WTC11 (cell line): ENCODE results near the gene NMT2. TPM values are rescaled to one million over a fixed set of nuclear protein-coding genes. Genes with fewer than 3 reads are reported as not detected.

Source experiments
- ATAC-seq: fragments of 200-7000 bp; cut with Tn5 transposase; 2 replicates; pipeline ENCODE4 v1.10.0; 2021; ENCODE audit warnings: mild to moderate bottlenecking, moderate library complexity
- CTCF ChIA-PET: fragments of 300-600 bp; sonication (Branson Sonifier 250); formaldehyde crosslinking; loops from one replicate; lab custom pipeline; 2021; ENCODE audit warnings: antibody characterized with exemption; lab: Charles Lee
- POLR2A ChIA-PET: fragments of 350-600 bp; sonication (Branson Sonifier 250); formaldehyde crosslinking; loops from one replicate; lab custom pipeline; 2021; ENCODE audit warnings: antibody characterized with exemption; lab: Charles Lee
- DNase-seq: peaks from one replicate; pipeline ENCODE4 v3.0.0; 2021; ENCODE audit warnings: low spot score
- H3K27ac Mint-ChIP-seq: 2 replicates; pipeline ENCODE4 v1.8.0; 2021; ENCODE audit warnings: mixed read lengths
- H3K27me3 Mint-ChIP-seq: 2 replicates; pipeline ENCODE4 v1.8.0; 2021; ENCODE audit warnings: low read depth, mild to moderate bottlenecking, moderate library complexity, mixed read lengths
- H3K36me3 Mint-ChIP-seq: 2 replicates; pipeline ENCODE4 v1.8.0; 2021; ENCODE audit warnings: mixed read lengths
- H3K4me1 Mint-ChIP-seq: 2 replicates; pipeline ENCODE4 v1.8.0; 2022; ENCODE audit warnings: mixed read lengths
- H3K4me3 Mint-ChIP-seq: 2 replicates; pipeline ENCODE4 v1.8.0; 2021; ENCODE audit warnings: mild to moderate bottlenecking, moderate library complexity, mixed read lengths
- H3K9me3 Mint-ChIP-seq: 2 replicates; pipeline ENCODE4 v1.8.0; 2021; ENCODE audit warnings: mixed read lengths
- ATF3 ChIP-seq: sonication (generic); formaldehyde crosslinking; conservative IDR thresholded peaks from 2 replicates; pipeline ENCODE4 v1.8.1; 2022; ENCODE audit warnings: mild to moderate bottlenecking, missing genetic modification reagents
- CBFB ChIP-seq: sonication (generic); formaldehyde crosslinking; IDR thresholded peaks from 2 replicates; pipeline ENCODE4 v1.8.1; 2022; ENCODE audit warnings: mild to moderate bottlenecking, low read depth, missing genetic modification reagents
- ELF4 ChIP-seq: sonication (generic); formaldehyde crosslinking; IDR thresholded peaks from 2 replicates; pipeline ENCODE4 v1.8.1; 2022; ENCODE audit warnings: low read depth, mild to moderate bottlenecking, moderate library complexity, missing genetic modification reagents
- ETV6 ChIP-seq: sonication (generic); formaldehyde crosslinking; IDR thresholded peaks from 2 replicates; pipeline ENCODE4 v1.8.1; 2022; ENCODE audit warnings: mild to moderate bottlenecking, missing genetic modification reagents
- FOXJ3 ChIP-seq: sonication (generic); formaldehyde crosslinking; IDR thresholded peaks from 2 replicates; pipeline ENCODE4 v1.9.0; 2021; ENCODE audit warnings: missing genetic modification reagents, mild to moderate bottlenecking, borderline replicate concordance
- FOXP1 ChIP-seq: sonication (generic); formaldehyde crosslinking; IDR thresholded peaks from 2 replicates; pipeline ENCODE4 v1.8.0; 2022; ENCODE audit warnings: missing genetic modification reagents, mild to moderate bottlenecking, moderate library complexity, borderline replicate concordance
- MXD4 ChIP-seq: fragments of 250-450 bp; sonication (Bioruptor Pico); IDR thresholded peaks from 2 replicates; pipeline ENCODE4 v1.8.0; 2021; ENCODE audit warnings: mild to moderate bottlenecking, moderate library complexity, borderline replicate concordance
- NFATC4 ChIP-seq: fragments of 250-450 bp; sonication (Bioruptor Pico); IDR thresholded peaks from 2 replicates; pipeline ENCODE4 v1.9.0; 2021; ENCODE audit warnings: mild to moderate bottlenecking
- NFYB ChIP-seq: sonication (generic); formaldehyde crosslinking; conservative IDR thresholded peaks from 2 replicates; pipeline ENCODE4 v1.8.0; 2022; ENCODE audit warnings: low read depth, missing genetic modification reagents
- NR2C2 ChIP-seq: sonication (generic); formaldehyde crosslinking; IDR thresholded peaks from 2 replicates; pipeline ENCODE4 v1.8.0; 2022; ENCODE audit warnings: mild to moderate bottlenecking, missing genetic modification reagents
- OVOL2 ChIP-seq: fragments of 250-450 bp; sonication (Bioruptor Pico); IDR thresholded peaks from 2 replicates; pipeline ENCODE4 v1.9.0; 2021; ENCODE audit warnings: mild to moderate bottlenecking, borderline replicate concordance
- SMAD3 ChIP-seq: sonication (generic); formaldehyde crosslinking; IDR thresholded peaks from 2 replicates; pipeline ENCODE4 v1.8.0; 2022; ENCODE audit warnings: missing genetic modification reagents, mild to moderate bottlenecking, borderline replicate concordance
- SOX15 ChIP-seq: fragments of 250-450 bp; sonication (Bioruptor Pico); IDR thresholded peaks from 2 replicates; pipeline ENCODE4 v1.9.0; 2021; ENCODE audit warnings: mild to moderate bottlenecking
- ZNF396 ChIP-seq: fragments of 250-450 bp; sonication (Bioruptor Pico); IDR thresholded peaks from 2 replicates; pipeline ENCODE4 v1.8.0; 2021; ENCODE audit warnings: mild to moderate bottlenecking, moderate library complexity, borderline replicate concordance
- ZNF423 ChIP-seq: fragments of 250-450 bp; sonication (Bioruptor Pico); IDR thresholded peaks from 2 replicates; pipeline ENCODE4 v2.1.2; 2022; ENCODE audit warnings: mild to moderate bottlenecking, moderate library complexity
- total RNA-seq: library from RNA; stranded (reverse); gene quantifications from 3 replicates; pipeline ENCODE4 v1.2.3, GENCODE V29; 2021
- TF ChIP-seq, protein P1 (sequence below): sonication (generic); formaldehyde crosslinking; IDR thresholded peaks from 2 replicates; pipeline ENCODE4 v1.8.0; 2022; ENCODE audit warnings: mild to moderate bottlenecking, missing genetic modification reagents
- TF ChIP-seq, protein P2 (sequence below): sonication (generic); formaldehyde crosslinking; IDR thresholded peaks from 2 replicates; pipeline ENCODE4 v1.8.1; 2023; ENCODE audit warnings: mild to moderate bottlenecking, missing genetic modification reagents, borderline replicate concordance
- TF ChIP-seq, protein P3 (sequence below): sonication (generic); formaldehyde crosslinking; IDR thresholded peaks from 2 replicates; pipeline ENCODE4 v1.8.1; 2022; ENCODE audit warnings: missing genetic modification reagents, borderline replicate concordance
- TF ChIP-seq, protein P4 (sequence below): sonication (generic); formaldehyde crosslinking; IDR thresholded peaks from 2 replicates; pipeline ENCODE4 v1.8.1; 2022; ENCODE audit warnings: mild to moderate bottlenecking, missing genetic modification reagents, moderate library complexity, borderline replicate concordance
- TF ChIP-seq, protein P5 (sequence below): sonication (generic); formaldehyde crosslinking; IDR thresholded peaks from 2 replicates; pipeline ENCODE4 v1.8.1; 2023; ENCODE audit warnings: mild to moderate bottlenecking, moderate library complexity, missing genetic modification reagents
- TF ChIP-seq, protein P6 (sequence below): fragments of 250-450 bp; sonication (Bioruptor Pico); IDR thresholded peaks from 2 replicates; pipeline ENCODE4 v2.1.2; 2022; ENCODE audit warnings: mild to moderate bottlenecking, moderate library complexity

The NMT2 gene
- total RNA-seq, 1 experiment from 2014 or later: 11.7 TPM

GRCh38 chr10:15092855-15093408, 75.6 kb downstream of the NMT2 start (continued):
- TF ChIP-seq FOXJ3 (CRISPR knock-in tag): no peak
- TF ChIP-seq CBFB (CRISPR knock-in tag): no peak
- TF ChIP-seq NFYB (CRISPR knock-in tag): no peak
- TF ChIP-seq, protein P1, sequence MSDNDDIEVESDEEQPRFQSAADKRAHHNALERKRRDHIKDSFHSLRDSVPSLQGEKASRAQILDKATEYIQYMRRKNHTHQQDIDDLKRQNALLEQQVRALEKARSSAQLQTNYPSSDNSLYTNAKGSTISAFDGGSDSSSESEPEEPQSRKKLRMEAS (CRISPR knock-in tag): no peak
- TF ChIP-seq ATF3 (CRISPR knock-in tag): no peak
- TF ChIP-seq, protein P2, sequence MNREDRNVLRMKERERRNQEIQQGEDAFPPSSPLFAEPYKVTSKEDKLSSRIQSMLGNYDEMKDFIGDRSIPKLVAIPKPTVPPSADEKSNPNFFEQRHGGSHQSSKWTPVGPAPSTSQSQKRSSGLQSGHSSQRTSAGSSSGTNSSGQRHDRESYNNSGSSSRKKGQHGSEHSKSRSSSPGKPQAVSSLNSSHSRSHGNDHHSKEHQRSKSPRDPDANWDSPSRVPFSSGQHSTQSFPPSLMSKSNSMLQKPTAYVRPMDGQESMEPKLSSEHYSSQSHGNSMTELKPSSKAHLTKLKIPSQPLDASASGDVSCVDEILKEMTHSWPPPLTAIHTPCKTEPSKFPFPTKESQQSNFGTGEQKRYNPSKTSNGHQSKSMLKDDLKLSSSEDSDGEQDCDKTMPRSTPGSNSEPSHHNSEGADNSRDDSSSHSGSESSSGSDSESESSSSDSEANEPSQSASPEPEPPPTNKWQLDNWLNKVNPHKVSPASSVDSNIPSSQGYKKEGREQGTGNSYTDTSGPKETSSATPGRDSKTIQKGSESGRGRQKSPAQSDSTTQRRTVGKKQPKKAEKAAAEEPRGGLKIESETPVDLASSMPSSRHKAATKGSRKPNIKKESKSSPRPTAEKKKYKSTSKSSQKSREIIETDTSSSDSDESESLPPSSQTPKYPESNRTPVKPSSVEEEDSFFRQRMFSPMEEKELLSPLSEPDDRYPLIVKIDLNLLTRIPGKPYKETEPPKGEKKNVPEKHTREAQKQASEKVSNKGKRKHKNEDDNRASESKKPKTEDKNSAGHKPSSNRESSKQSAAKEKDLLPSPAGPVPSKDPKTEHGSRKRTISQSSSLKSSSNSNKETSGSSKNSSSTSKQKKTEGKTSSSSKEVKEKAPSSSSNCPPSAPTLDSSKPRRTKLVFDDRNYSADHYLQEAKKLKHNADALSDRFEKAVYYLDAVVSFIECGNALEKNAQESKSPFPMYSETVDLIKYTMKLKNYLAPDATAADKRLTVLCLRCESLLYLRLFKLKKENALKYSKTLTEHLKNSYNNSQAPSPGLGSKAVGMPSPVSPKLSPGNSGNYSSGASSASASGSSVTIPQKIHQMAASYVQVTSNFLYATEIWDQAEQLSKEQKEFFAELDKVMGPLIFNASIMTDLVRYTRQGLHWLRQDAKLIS (CRISPR knock-in tag): no peak
- no peak for TF ChIP-seq NR2C2
- no peak for TF ChIP-seq SMAD3 (CRISPR knock-in tag)
- TF ChIP-seq FOXP1: no peak

DNA sequence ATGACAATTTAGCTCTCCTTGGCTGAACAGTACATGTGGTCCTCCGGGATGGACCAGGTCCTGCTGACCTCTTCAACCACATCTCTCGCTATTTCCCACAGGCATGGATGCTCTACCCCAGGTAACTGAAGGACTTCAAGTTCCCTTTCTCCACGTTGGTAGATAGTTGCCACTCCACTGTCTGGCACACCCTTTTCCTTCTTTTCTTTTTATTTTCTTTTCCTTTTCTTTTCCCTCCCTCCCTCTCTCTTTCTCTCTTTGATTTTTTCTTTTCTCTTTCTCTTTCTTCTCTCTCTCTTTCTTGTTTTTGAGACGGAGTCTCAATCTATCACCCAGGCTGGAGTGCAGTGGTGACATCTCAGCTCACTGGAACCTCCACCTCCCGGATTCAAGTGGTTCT, 77.1 kb downstream of the NMT2 start:
- Mint-ChIP-seq H3K27ac (no peak overlapping the region), H3K4me1 (no peaks in the 10 kb centered on the region), H3K9me3 (no peaks in the 10 kb centered on the region), H3K4me3 (no peak overlapping the region), H3K27me3 (peaks cover 27% of the 10 kb centered on the region), H3K36me3 (no peaks in the 10 kb centered on the region)
- no peak for ATAC-seq
- ChIA-PET CTCF (no interaction called here), POLR2A (no interaction called here)
- DNase-seq: no peak
- TF ChIP-seq MXD4 (CRISPR knock-in tag): no peak
- TF ChIP-seq SMAD3 (CRISPR knock-in tag): no peak

DNA sequence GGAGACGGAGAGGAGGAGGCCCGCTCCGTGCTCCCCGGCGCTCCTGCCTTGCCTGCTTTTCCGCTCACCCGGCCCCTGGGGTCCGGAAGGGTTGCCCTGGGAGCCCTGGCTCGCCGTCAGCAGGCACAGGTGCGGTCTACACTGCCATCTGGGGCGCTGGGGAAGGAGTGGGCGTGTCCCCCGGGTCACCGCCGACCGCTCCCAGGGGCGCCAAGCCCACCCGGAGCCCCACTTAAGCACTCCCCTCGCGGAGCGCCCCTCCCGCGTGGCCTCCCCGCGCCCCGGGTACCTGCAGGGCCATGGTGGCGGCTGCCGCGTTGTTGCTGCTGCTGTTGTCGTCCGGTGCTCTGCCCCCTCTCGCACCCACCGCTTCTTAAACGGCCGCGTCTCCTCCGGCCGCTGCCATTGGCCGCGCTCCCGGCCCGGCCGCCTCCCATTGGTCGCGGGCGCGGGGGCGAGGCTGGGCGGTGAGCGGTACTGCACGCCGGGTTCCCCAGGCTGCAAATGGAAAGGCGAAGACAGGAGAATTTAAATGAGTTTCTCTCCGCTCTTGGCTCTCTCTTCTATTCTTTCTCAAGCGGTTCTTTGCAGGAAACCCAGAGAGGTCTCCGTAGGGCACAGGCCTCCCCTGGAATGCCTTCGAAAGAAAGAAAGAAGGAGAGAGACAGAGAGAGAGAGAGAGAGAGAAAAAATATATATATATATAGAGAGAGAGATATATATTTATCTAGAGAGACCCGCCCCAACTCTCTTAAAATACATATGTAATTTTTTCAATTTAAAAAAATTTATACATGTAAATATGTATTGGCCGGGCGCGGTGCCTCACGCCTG, 79.8 kb downstream of the NMT2 start, which contains the start of gene ACBD7:
TSS of gene ACBD7 (minus strand) at position 349 of the 834 bp plus-strand sequence. CDS start at position 301, 48 bp downstream.
- Mint-ChIP-seq H3K27ac (peak within 1 kb of the TSS; percentile 70; the same call in 1 of the 2 replicates), H3K4me1 (peaks cover 16% of the 10 kb centered on the region), H3K27me3 (peaks cover 24% of the 10 kb centered on the region), H3K36me3 (peaks cover 2% of the 10 kb centered on the region; the same call in 1 of the 2 replicates), H3K4me3 (peak within 1 kb of the TSS; percentile 61), H3K9me3 (no peaks in the 10 kb centered on the region)
- ChIA-PET CTCF (no interaction called here), POLR2A (no interaction called here)
- peak; percentile 89 for DNase-seq
- ATAC-seq: peak; percentile 96
- TF ChIP-seq SOX15 (CRISPR knock-in tag) (no peak), NFATC4 (CRISPR knock-in tag) (no peak), ELF4 (CRISPR knock-in tag) (0 out of 2 replicates have a peak, but pooled peaks have one; percentile 52), OVOL2 (CRISPR knock-in tag) (no peak), ETV6 (CRISPR knock-in tag) (peak; percentile 64; the same call in 1 of the 2 replicates), ZNF423 (CRISPR knock-in tag) (peak; percentile 51; the same call in 1 of the 2 replicates), ZNF396 (CRISPR knock-in tag) (no peak), NR2C2 (no peak), FOXP1 (peak; percentile 80)
- TF ChIP-seq, protein P3, sequence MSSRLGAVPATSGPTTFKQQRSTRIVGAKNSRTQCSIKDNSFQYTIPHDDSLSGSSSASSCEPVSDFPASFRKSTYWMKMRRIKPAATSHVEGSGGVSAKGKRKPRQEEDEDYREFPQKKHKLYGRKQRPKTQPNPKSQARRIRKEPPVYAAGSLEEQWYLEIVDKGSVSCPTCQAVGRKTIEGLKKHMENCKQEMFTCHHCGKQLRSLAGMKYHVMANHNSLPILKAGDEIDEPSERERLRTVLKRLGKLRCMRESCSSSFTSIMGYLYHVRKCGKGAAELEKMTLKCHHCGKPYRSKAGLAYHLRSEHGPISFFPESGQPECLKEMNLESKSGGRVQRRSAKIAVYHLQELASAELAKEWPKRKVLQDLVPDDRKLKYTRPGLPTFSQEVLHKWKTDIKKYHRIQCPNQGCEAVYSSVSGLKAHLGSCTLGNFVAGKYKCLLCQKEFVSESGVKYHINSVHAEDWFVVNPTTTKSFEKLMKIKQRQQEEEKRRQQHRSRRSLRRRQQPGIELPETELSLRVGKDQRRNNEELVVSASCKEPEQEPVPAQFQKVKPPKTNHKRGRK (CRISPR knock-in tag): 0 out of 2 replicates have a peak, but pooled peaks have one; percentile 28
- TF ChIP-seq, protein P4, sequence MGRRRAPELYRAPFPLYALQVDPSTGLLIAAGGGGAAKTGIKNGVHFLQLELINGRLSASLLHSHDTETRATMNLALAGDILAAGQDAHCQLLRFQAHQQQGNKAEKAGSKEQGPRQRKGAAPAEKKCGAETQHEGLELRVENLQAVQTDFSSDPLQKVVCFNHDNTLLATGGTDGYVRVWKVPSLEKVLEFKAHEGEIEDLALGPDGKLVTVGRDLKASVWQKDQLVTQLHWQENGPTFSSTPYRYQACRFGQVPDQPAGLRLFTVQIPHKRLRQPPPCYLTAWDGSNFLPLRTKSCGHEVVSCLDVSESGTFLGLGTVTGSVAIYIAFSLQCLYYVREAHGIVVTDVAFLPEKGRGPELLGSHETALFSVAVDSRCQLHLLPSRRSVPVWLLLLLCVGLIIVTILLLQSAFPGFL (CRISPR knock-in tag): no peak
- TF ChIP-seq, protein P5, sequence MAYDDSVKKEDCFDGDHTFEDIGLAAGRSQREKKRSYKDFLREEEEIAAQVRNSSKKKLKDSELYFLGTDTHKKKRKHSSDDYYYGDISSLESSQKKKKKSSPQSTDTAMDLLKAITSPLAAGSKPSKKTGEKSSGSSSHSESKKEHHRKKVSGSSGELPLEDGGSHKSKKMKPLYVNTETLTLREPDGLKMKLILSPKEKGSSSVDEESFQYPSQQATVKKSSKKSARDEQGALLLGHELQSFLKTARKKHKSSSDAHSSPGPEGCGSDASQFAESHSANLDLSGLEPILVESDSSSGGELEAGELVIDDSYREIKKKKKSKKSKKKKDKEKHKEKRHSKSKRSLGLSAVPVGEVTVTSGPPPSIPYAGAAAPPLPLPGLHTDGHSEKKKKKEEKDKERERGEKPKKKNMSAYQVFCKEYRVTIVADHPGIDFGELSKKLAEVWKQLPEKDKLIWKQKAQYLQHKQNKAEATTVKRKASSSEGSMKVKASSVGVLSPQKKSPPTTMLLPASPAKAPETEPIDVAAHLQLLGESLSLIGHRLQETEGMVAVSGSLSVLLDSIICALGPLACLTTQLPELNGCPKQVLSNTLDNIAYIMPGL (CRISPR knock-in tag): no peak; the same call in 1 of the 2 replicates
- TF ChIP-seq, protein P6, sequence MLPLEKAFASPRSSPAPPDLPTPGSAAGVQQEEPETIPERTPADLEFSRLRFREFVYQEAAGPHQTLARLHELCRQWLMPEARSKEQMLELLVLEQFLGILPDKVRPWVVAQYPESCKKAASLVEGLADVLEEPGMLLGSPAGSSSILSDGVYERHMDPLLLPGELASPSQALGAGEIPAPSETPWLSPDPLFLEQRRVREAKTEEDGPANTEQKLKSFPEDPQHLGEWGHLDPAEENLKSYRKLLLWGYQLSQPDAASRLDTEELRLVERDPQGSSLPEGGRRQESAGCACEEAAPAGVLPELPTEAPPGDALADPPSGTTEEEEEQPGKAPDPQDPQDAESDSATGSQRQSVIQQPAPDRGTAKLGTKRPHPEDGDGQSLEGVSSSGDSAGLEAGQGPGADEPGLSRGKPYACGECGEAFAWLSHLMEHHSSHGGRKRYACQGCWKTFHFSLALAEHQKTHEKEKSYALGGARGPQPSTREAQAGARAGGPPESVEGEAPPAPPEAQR: no peak
